CD14-positive monocyte (primary cell): ENCODE measurements around the gene PLK3. TPM values are rescaled to one million over a fixed set of nuclear protein-coding genes. Genes with fewer than 3 reads are reported as not detected.

Experiments used
- DNase-seq, 3 donors: peaks; one replicate each; pipeline ENCODE4 v3.0.0-alpha.2; 2011 to 2022
- H2AFZ ChIP-seq: 2 replicates; pipeline ENCODE4 v1.6.0; 2012; ENCODE audit warnings: mild to moderate bottlenecking, low read depth, low read length, inconsistent platforms; ENCODE audit not compliant: insufficient read depth, poor library complexity, severe bottlenecking
- H3K27ac ChIP-seq, 2 donors: 1 replicate in 1 of 2; 2 replicates in 1 of 2; pipeline ENCODE4 v1.5.1; 2012 to 2013; ENCODE audit warnings: low read length in 2 of 2, control low read depth in 1 of 2, inconsistent platforms in 1 of 2, low read depth in 1 of 2, mild to moderate bottlenecking in 1 of 2
- H3K27me3 ChIP-seq, 2 donors: one replicate each; pipeline versions ENCODE4 v1.6.0 to v1.6.1; 2011 to 2013; ENCODE audit warnings: low read length in 2 of 2; ENCODE audit not compliant: control insufficient read depth in 2 of 2, insufficient read depth in 2 of 2
- H3K36me3 ChIP-seq, 2 donors: replicated peaks in 1 of 2; 1 replicate in 1 of 2; 2 replicates in 1 of 2; pipeline versions ENCODE4 v1.5.1 to v1.6.1; 2012 to 2013; ENCODE audit warnings: low read length in 2 of 2, control low read depth in 1 of 2, inconsistent platforms in 1 of 2, mild to moderate bottlenecking in 1 of 2; ENCODE audit not compliant: insufficient read depth in 2 of 2, control insufficient read depth in 1 of 2
- H3K4me1 ChIP-seq, 2 donors: 1 replicate in 1 of 2; 2 replicates in 1 of 2; pipeline versions ENCODE4 v1.5.1 to v1.6.1; 2012 to 2013; ENCODE audit warnings: low read length in 2 of 2, control low read depth in 1 of 2, inconsistent platforms in 1 of 2, mild to moderate bottlenecking in 1 of 2, moderate library complexity in 1 of 2; ENCODE audit not compliant: insufficient read depth in 2 of 2, control insufficient read depth in 1 of 2
- H3K4me2 ChIP-seq: replicated peaks from 2 replicates; pipeline ENCODE3; 2012; ENCODE audit warnings: low read length, moderate library complexity, mild to moderate bottlenecking; ENCODE audit not compliant: poor library complexity, severe bottlenecking; ENCODE audit errors: extremely low read depth
- H3K4me3 ChIP-seq, 3 experiments: fragments of 200-600 bp in 1 of 3; sonication (generic) in 1 of 3; replicated peaks in 1 of 3; 1 replicate in 2 of 3; 2 replicates in 1 of 3; pipeline ENCODE4 v1.5.1; 2011 to 2013; ENCODE audit warnings: low read length in 3 of 3, mild to moderate bottlenecking in 3 of 3, control low read depth in 2 of 3, low read depth in 2 of 3, inconsistent platforms in 1 of 3, moderate library complexity in 1 of 3
- H3K79me2 ChIP-seq: 2 replicates; pipeline ENCODE4 v1.6.0; 2012; ENCODE audit warnings: mild to moderate bottlenecking, control low read depth, inconsistent platforms, low read length, moderate library complexity; ENCODE audit not compliant: insufficient read depth
- H3K9ac ChIP-seq: 2 replicates; pipeline ENCODE4 v1.6.0; 2017; ENCODE audit warnings: low read length, mild to moderate bottlenecking; ENCODE audit not compliant: insufficient read depth, poor library complexity, severe bottlenecking
- H3K9me3 ChIP-seq, 2 donors: replicated peaks in 1 of 2; 1 replicate in 1 of 2; 2 replicates in 1 of 2; pipeline versions ENCODE4 v1.5.1 to v1.6.1; 2012 to 2013; ENCODE audit warnings: low read length in 2 of 2, control low read depth in 1 of 2; ENCODE audit not compliant: control insufficient read depth in 1 of 2, insufficient read depth in 1 of 2
- H4K20me1 ChIP-seq: 2 replicates; pipeline ENCODE4 v1.6.0; 2012; ENCODE audit warnings: mild to moderate bottlenecking, low read length, control low read depth, moderate library complexity; ENCODE audit not compliant: insufficient read depth
- H3K27ac Mint-ChIP-seq, 7 donors: one replicate each; pipeline ENCODE4 v1.8.0; 2020; ENCODE audit warnings: mild to moderate bottlenecking in 7 of 7, mixed read lengths in 7 of 7, moderate library complexity in 6 of 7, inconsistent platforms in 2 of 7
- H3K27me3 Mint-ChIP-seq, 3 donors: one replicate each; pipeline ENCODE4 v1.8.0; 2021 to 2022; ENCODE audit warnings: low read depth in 3 of 3, mild to moderate bottlenecking in 3 of 3, mixed read lengths in 3 of 3, moderate library complexity in 3 of 3, inconsistent platforms in 1 of 3
- H3K36me3 Mint-ChIP-seq, 2 donors: one replicate each; pipeline ENCODE4 v1.8.0; 2020; ENCODE audit warnings: mixed read lengths in 2 of 2, inconsistent platforms in 1 of 2, mild to moderate bottlenecking in 1 of 2
- H3K4me1 Mint-ChIP-seq: one replicate; pipeline ENCODE4 v1.8.0; 2020; ENCODE audit warnings: mild to moderate bottlenecking, mixed read lengths
- H3K4me3 Mint-ChIP-seq, 2 donors: one replicate each; pipeline ENCODE4 v1.8.0; 2020; ENCODE audit warnings: mild to moderate bottlenecking in 2 of 2, mixed read lengths in 2 of 2, moderate library complexity in 1 of 2
- H3K9me3 Mint-ChIP-seq, 7 donors: one replicate each; pipeline ENCODE4 v1.8.0; 2020 to 2022; ENCODE audit warnings: mixed read lengths in 7 of 7, mild to moderate bottlenecking in 6 of 7, moderate library complexity in 6 of 7, inconsistent platforms in 2 of 7
- CTCF ChIP-seq: fragments of 200-600 bp; IDR thresholded peaks from one replicate; pipeline ENCODE4 v1.8.0; 2022; ENCODE audit warnings: antibody characterized with exemption, mild to moderate bottlenecking
- WGBS: methylation state at CpG from one replicate; pipeline ENCODE4 v1.1.5; 2013; ENCODE audit warnings: missing lambda C conversion rate; ENCODE audit not compliant: insufficient coverage; 5-methylcytosine and 5-hydroxymethylcytosine counted together
- intact Hi-C, 2 donors: fragments of 100-400 bp; cut with micrococcal nuclease; formaldehyde crosslinking; loops; one replicate each; pipeline versions ENCODE4 v1.15.0 to v1.15.1; 2023
- polyA plus RNA-seq, 3 donors: library from polyadenylated mRNA; depleted of rRNA in 1 of 3; unstranded in 2 of 3; stranded (reverse) in 1 of 3; fragments of 300-500 nt in 2 of 3; fragments of >200 nt in 1 of 3; fragmentation: Illumina TruSeq in 2 of 3; gene quantifications; 1 replicate in 2 of 3; 2 replicates in 1 of 3; pipeline ENCODE4 v1.2.3, GENCODE V29; 2012 to 2021

Gene PLK3
- polyA plus RNA-seq, 3 donors: 15.8 to 285 (median 28.1) TPM

- Histone ChIP-seq H3K4me1 (peaks cover 9 to 10% of the 10 kb centered on the region in 2 donors), H3K79me2 (no peaks in the 10 kb centered on the region), H3K4me3 (peak within 1 kb of the TSS in 1 of 3 experiments; percentile 57), H3K9me3 (no peaks in the 10 kb centered on the region), H3K36me3 (no peaks in the 10 kb centered on the region), H3K4me2 (peak within 1 kb of the TSS; percentile 68), H2AFZ (peak within 1 kb of the TSS; percentile 52), H3K9ac (peak within 1 kb of the TSS; percentile 33), H4K20me1 (no peaks in the 10 kb centered on the region), H3K27ac (no peak within 1 kb of the TSS), H3K27me3 (peaks cover 3 to 23% of the 10 kb centered on the region in 2 donors)
- Mint-ChIP-seq H3K27ac (no peak within 1 kb of the TSS), H3K36me3 (peaks cover 3 to 10% of the 10 kb centered on the region in 2 donors), H3K27me3 (peaks cover 23 to 29% (median 28%) of the 10 kb centered on the region in 3 donors), H3K4me1 (peaks cover 7% of the 10 kb centered on the region), H3K9me3 (peaks cover 0 to 2% (median 2%) of the 10 kb centered on the region in 7 donors), H3K4me3 (peak within 1 kb of the TSS; percentile 47 to 68)
- intact Hi-C loops: no loop called here
- no peak for DNase-seq
- under 1% methylated on average over 61 of the region's 72 CpGs for WGBS
- TF ChIP-seq CTCF: no peak
Observed at GRCh38 chr1:44842862-44843655, 42.9 kb downstream of the PLK3 start, which contains the start of gene PTCH2. PTCH2 (minus strand) TSS chr1:44843253; CDS start chr1:44842932, 321 bp downstream.

GRCh38 chr1:44846985-44847384 lies 46.8 kb downstream of the PLK3 start:
- WGBS: 100% methylated on average over 1 of the region's 1 CpG
- H3K4me1 ChIP-seq: peaks cover 9 to 10% of the 10 kb centered on the region in 2 donors
- Mint-ChIP-seq H3K36me3 (peaks cover 21 to 32% of the 10 kb centered on the region in 2 donors), H3K4me1 (peaks cover 7% of the 10 kb centered on the region), H3K27me3 (peaks cover 18 to 22% (median 21%) of the 10 kb centered on the region in 3 donors), H3K4me3 (no peak overlapping the region), H3K27ac (no peak overlapping the region), H3K9me3 (peaks cover 0 to 7% (median 2%) of the 10 kb centered on the region in 7 donors)
- no peak overlapping the region for H3K4me3 ChIP-seq
- DNase-seq: no peak
- intact Hi-C loops: no loop called here
- peaks cover 3 to 19% of the 10 kb centered on the region in 2 donors for H3K27me3 ChIP-seq
- no peaks in the 10 kb centered on the region for H4K20me1 ChIP-seq
- H3K4me2 ChIP-seq: no peak overlapping the region
- H3K36me3 ChIP-seq: peaks cover 0 to 7% of the 10 kb centered on the region in 2 donors
- no peak overlapping the region for H3K27ac ChIP-seq
- no peaks in the 10 kb centered on the region for H3K9me3 ChIP-seq
- no peak overlapping the region for H2AFZ ChIP-seq
- H3K79me2 ChIP-seq: no peaks in the 10 kb centered on the region
- TF ChIP-seq CTCF: no peak
- no peak overlapping the region for H3K9ac ChIP-seq
